Stimulated activated CD4-positive, alpha-beta T cell treated with anti-CD3 and anti-CD28 coated beads, Interleukin-4, amount 100 ng/mL, for 48 hours (primary cell): Measurements from ENCODE around the gene SPARC.
"Not testable (repeated sequence)": the region's sequence is repeated elsewhere in the genome, so short reads cannot be mapped to it uniquely, and the experiment has no call there.

ENCODE experiments used
- DNase-seq, 2 donors: peaks; one replicate each; pipeline ENCODE4 v3.0.0-alpha.2; 2020; ENCODE audit warnings: low read depth in 2 of 2

The SPARC gene

GRCh38 chr5:151700820-151701219, 14.1 kb upstream of the SPARC start:
- no peak for DNase-seq

DNA sequence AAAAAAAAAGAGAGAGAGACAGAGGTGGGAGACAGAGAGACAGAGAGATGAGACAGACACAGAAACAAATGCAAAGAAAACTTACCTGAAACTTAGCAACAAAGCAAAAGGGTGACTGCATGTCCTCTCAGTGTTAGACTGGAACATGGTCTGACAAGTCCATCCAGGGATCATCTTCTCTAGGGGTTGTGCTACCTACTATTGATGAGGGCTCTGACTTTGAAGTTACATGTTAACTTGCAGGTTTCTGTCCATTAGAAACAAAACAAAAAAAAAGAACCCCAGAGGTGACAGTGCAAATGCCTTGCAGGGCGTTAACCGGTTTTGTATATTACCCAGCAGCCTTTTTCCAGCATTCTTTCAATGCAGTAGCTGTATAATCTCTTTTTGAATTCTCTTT, 13.6 kb upstream of the SPARC start:
- no peak for DNase-seq

GRCh38 chr5:151699071-151699901, 12.6 kb upstream of the SPARC start:
- no peak for DNase-seq

DNA sequence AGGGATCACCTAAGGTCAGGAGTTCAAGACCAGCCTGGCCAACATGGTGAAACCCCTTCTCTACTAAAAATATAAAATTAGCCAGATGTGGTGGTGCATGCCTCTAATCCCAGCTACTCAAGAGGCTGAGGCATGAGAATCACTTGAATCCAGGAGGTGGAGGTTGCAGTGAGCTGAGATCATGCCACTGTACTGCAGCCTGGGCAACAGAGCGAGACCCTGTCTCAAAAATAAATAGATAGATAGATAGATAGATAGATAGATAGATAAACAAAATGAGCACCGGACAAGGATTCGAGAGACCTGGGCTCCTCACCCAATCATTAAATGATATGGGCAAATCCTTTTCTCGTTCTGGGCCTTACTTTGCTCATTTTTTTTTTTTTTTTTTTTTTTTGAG, 11.4 kb upstream of the SPARC start:
- DNase-seq, result not testable (repeated sequence)

DNA sequence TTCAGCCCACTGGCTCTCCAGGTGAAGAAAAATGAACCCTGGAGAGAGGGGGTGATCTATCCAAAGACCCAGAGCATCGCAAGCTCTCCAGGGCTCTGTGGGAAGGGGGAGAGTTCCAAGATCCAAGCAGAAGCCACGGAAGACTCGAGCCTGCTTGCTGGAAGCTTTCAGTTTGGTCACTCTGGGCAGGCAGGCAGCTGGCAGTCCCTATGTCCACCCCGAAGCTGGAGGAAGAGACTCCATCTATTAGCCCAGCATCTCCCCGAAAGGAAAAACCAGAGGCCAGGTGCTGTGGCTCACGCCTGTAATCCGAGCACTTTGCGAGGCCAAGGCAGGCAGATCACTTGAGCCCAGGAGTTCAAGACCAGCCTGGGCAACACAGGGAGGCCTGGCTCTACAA, 10.7 kb upstream of the SPARC start:
- no peak for DNase-seq

- DNase-seq, result no peak
These were observed 9.9 kb upstream of the SPARC start for GRCh38 chr5:151696470-151697061.

DNA sequence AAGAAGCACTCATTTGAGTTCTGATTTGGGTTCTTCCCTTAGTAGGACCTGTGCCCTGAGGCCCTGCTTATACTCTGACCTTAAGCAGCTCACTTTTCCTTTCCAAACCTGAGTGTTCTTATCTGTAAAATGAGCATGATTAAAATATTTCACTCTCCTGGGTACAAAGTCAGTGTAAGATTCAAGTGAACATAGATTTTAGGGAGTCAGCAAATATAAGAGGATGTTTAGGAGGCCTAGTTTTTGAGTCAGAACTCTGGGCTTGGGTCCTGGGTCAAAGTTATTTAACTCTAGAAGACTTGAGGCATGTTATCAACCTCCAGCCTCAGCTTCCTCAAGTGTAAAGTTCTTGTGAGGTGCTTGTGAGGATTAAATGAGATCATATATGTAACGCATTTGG, 8.7 kb upstream of the SPARC start:
- no peak for DNase-seq

GRCh38 chr5:151694035-151694485, 7.3 kb upstream of the SPARC start:
- no peak for DNase-seq

- DNase-seq, result no peak
These were observed 5.6 kb upstream of the SPARC start for GRCh38 chr5:151692312-151692711.

DNA sequence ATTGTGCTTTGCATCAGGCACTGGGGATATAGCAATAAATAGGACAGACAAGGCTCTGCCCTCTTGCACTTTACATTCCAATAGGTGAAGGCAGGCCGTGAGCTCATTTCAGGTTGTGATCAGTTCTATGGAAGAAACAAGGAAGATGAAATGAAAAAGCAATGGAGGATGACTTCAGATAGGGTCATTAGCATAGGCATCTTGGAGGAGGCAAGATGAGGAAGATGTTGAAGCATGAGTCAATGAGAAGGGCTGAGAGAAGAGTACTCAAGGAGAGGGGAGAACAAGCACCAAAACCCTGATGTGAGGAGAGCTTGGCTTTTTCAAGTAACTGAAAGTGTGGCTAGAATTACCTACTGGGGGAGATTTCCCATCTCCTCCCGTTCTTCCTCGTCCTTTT, 5.0 kb upstream of the SPARC start:
- DNase-seq, result no peak

- DNase-seq, result not testable (repeated sequence)
These were observed 2.9 kb upstream of the SPARC start for GRCh38 chr5:151689591-151689990.

DNA sequence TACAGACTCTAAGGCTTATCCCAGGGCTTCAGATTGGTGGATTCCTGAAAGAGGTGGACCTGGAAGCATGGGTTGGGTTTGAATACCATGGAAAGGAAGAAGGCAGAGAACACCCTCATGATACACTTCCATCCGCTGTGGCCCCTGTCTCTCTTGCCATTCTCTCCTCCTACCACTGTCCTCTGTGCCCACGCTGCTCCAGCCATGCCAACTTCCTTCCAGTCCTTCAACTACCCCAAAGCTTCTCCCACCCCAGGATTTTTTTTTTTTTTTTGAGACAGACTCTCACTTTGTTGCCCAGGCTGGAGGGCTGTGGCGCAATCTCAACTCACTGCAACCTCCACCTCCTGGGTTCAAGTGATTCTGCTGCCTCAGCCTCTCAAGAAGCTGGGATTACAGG, 1.7 kb upstream of the SPARC start:
- DNase-seq, result no peak

DNA sequence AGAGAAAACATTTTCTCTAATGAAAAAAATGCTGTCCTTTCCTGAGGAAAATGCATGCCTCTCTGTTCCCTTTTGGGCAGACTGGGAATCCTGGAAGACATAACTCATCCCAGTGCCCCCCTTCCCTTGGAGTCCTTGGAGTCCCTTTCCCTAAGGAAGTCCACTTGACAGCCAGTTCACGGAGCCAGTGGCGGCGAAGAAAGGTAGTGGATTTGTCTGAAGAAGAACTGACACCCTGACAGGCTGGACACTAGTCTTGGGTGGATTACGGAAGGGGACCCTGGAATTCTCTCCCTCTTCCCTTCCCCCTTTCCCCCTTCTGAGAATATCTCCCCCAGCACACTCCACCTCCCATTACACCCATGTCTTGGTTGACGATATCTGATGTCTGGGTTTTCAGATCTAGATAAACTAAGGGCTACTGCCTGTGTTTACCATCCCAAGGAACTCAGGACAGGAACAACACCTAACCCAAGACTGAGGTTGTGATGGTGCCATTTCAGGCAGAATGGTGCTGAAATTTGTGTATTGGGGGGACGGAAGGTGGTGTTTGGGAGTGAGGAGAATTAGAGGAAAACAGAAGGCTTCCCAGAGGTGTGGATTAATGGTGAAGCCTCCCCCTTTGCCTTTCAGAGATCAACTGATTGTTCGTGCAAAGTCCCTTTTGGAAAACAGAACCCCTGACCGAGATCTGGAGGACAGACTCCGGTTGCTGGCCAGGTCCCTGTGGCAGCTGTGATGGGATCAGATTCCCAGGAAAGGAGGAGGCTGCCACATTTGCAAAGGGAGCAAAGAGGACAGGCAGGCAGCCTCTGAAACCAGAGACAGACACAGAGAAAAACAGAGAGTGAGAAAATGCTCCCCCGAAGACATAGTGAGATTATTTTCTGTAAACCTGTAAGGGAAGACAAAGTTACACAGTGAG, 704 bp downstream of the SPARC start:
- DNase-seq, result no peak

GRCh38 chr5:151684690-151685361, 1.9 kb downstream of the SPARC start:
- no peak for DNase-seq

- DNase-seq, result no peak
These were observed 2.6 kb downstream of the SPARC start for GRCh38 chr5:151683986-151684588.

GRCh38 chr5:151683444-151683843, 3.3 kb downstream of the SPARC start:
- no peak for DNase-seq

- DNase-seq, result no peak
These were observed 3.9 kb downstream of the SPARC start for GRCh38 chr5:151682751-151683331.

- DNase-seq, result no peak
These were observed 4.5 kb downstream of the SPARC start for GRCh38 chr5:151682240-151682639.

GRCh38 chr5:151680944-151681427, 5.7 kb downstream of the SPARC start:
- DNase-seq, result no peak

- DNase-seq, result not testable (repeated sequence)
These were observed 6.6 kb downstream of the SPARC start for GRCh38 chr5:151680156-151680505.
